IMR-90 (cell line): Measurements from ENCODE around the gene RAPGEF1. TPM values are rescaled to one million over a fixed set of nuclear protein-coding genes. Genes with fewer than 3 reads are reported as not detected.

Experiments
- ATAC-seq: fragments of 200-7000 bp; cut with Tn5 transposase; 2 replicates; pipeline ENCODE4 v1.9.1; 2020; ENCODE audit warnings: low read depth, mild to moderate bottlenecking, moderate library complexity
- BruUV-seq: library from RNA; stranded (reverse); fragments of 400-500 nt; replicated peaks from 2 replicates; lab custom pipeline; 2021; lab: Mats Ljungman, UMichigan
- CTCF ChIA-PET: fragments of 300-600 bp; formaldehyde crosslinking; extraction: SDS; loops from one replicate; lab custom pipeline; 2021; ENCODE audit warnings: antibody characterized with exemption; lab: Yijun Ruan, JAX
- POLR2A ChIA-PET: fragments of 300-600 bp; sonication (Branson Sonifier 250); formaldehyde crosslinking; loops from one replicate; lab custom pipeline; 2022; ENCODE audit warnings: antibody characterized with exemption; ENCODE audit not compliant: unreplicated experiment; lab: Charles Lee
- DNase-seq: peaks from one replicate; pipeline ENCODE4 v3.0.0; 2013
- H2AFZ ChIP-seq: replicated peaks from 2 replicates; pipeline ENCODE3; 2013; ENCODE audit warnings: low read length, mild to moderate bottlenecking; ENCODE audit not compliant: poor library complexity
- H2AK5ac ChIP-seq: 2 replicates; pipeline ENCODE4 v1.6.1; 2013; ENCODE audit warnings: low read depth, low read length, inconsistent platforms
- H2AK9ac ChIP-seq: replicated peaks from 2 replicates; pipeline ENCODE3; 2013; ENCODE audit warnings: mild to moderate bottlenecking, low read depth, low read length, moderate library complexity; ENCODE audit not compliant: poor library complexity
- H2BK120ac ChIP-seq: 2 replicates; pipeline ENCODE4 v1.6.1; 2013; ENCODE audit warnings: low read depth, low read length, inconsistent platforms
- H2BK15ac ChIP-seq: 3 replicates; pipeline ENCODE4 v1.6.1; 2013; ENCODE audit warnings: low read depth, low read length, inconsistent platforms
- H2BK20ac ChIP-seq: 2 replicates; pipeline ENCODE4 v1.6.1; 2013; ENCODE audit warnings: low read depth, mild to moderate bottlenecking, inconsistent platforms, low read length, moderate library complexity
- H2BK5ac ChIP-seq: 2 replicates; pipeline ENCODE4 v1.6.1; 2013; ENCODE audit warnings: mild to moderate bottlenecking, low read depth, low read length, inconsistent platforms; ENCODE audit not compliant: poor library complexity, severe bottlenecking
- H3K14ac ChIP-seq: replicated peaks from 2 replicates; pipeline ENCODE4 v1.6.1; 2013; ENCODE audit warnings: low read depth, low read length, inconsistent platforms
- H3K18ac ChIP-seq: 2 replicates; pipeline ENCODE4 v1.6.1; 2013; ENCODE audit warnings: low read depth, low read length, control low read depth
- H3K23ac ChIP-seq: 2 replicates; pipeline ENCODE4 v1.6.1; 2013; ENCODE audit warnings: low read depth, low read length, inconsistent platforms
- H3K27ac ChIP-seq: 2 replicates; pipeline ENCODE4 v1.5.1; 2013; ENCODE audit warnings: mild to moderate bottlenecking, control low read depth, low read length; ENCODE audit not compliant: insufficient read depth
- H3K27me3 ChIP-seq: 2 replicates; pipeline ENCODE4 v1.6.1; 2013; ENCODE audit warnings: low read length; ENCODE audit not compliant: control insufficient read depth, insufficient read depth
- H3K36me3 ChIP-seq: 2 replicates; pipeline ENCODE4 v1.6.1; 2013; ENCODE audit warnings: low read length, mixed read lengths; ENCODE audit not compliant: control insufficient read depth, insufficient read depth
- H3K4ac ChIP-seq: 2 replicates; pipeline ENCODE4 v1.6.1; 2013; ENCODE audit warnings: low read depth, low read length, inconsistent platforms
- H3K4me1 ChIP-seq: 2 replicates; pipeline ENCODE4 v1.6.1; 2013; ENCODE audit warnings: low read length, mixed read lengths; ENCODE audit not compliant: control insufficient read depth, insufficient read depth
- H3K4me2 ChIP-seq: 2 replicates; pipeline ENCODE4 v1.6.1; 2013; ENCODE audit warnings: low read depth, mild to moderate bottlenecking, control low read depth, low read length, moderate library complexity
- H3K4me3 ChIP-seq: 2 replicates; pipeline ENCODE4 v1.5.1; 2013; ENCODE audit warnings: low read depth, mild to moderate bottlenecking, control low read depth, low read length, moderate library complexity; ENCODE audit not compliant: insufficient read depth
- H3K56ac ChIP-seq: 2 replicates; pipeline ENCODE4 v1.6.1; 2013; ENCODE audit warnings: low read length, inconsistent platforms; ENCODE audit not compliant: insufficient read depth; ENCODE audit errors: extremely low read depth
- H3K79me1 ChIP-seq, 2 experiments: 2 replicates each; pipeline ENCODE4 v1.6.1; 2013; ENCODE audit warnings: low read length in 2 of 2, inconsistent platforms in 1 of 2, low read depth in 1 of 2
- H3K9ac ChIP-seq: 2 replicates; pipeline ENCODE4 v1.6.1; 2013; ENCODE audit warnings: low read depth, low read length, control low read depth
- H3K9me1 ChIP-seq: 2 replicates; pipeline ENCODE4 v1.6.1; 2013; ENCODE audit warnings: low read length, inconsistent platforms; ENCODE audit not compliant: insufficient read depth
- H3K9me3 ChIP-seq: 2 replicates; pipeline ENCODE4 v1.6.1; 2013; ENCODE audit warnings: low read length; ENCODE audit not compliant: control insufficient read depth, insufficient read depth
- H4K20me1 ChIP-seq: 2 replicates; pipeline ENCODE4 v1.6.1; 2013; ENCODE audit warnings: low read length, inconsistent platforms; ENCODE audit not compliant: insufficient read depth
- H4K5ac ChIP-seq: 2 replicates; pipeline ENCODE4 v1.6.1; 2013; ENCODE audit warnings: mild to moderate bottlenecking, low read depth, low read length, control low read depth
- H4K8ac ChIP-seq, 2 experiments: 2 replicates each; pipeline ENCODE4 v1.6.1; 2013; ENCODE audit warnings: low read depth in 2 of 2, low read length in 2 of 2, control low read depth in 1 of 2, inconsistent platforms in 1 of 2
- H4K91ac ChIP-seq: 2 replicates; pipeline ENCODE4 v1.6.1; 2013; ENCODE audit warnings: low read depth, low read length, inconsistent platforms; ENCODE audit not compliant: insufficient read depth
- BHLHE40 ChIP-seq: fragments of 150-350 bp; IDR thresholded peaks from 2 replicates; pipeline ENCODE4 v1.6.1; 2016; ENCODE audit warnings: mild to moderate bottlenecking, low read depth, low read length
- CEBPB ChIP-seq: IDR thresholded peaks from 2 replicates; pipeline ENCODE4 v1.6.1; 2012; ENCODE audit warnings: low read depth, low read length, improper control_type of control experiment
- CHD1 ChIP-seq: IDR thresholded peaks from 2 replicates; pipeline ENCODE4 v1.6.1; 2012; ENCODE audit warnings: low read depth, low read length, improper control_type of control experiment
- ELK1 ChIP-seq: fragments of 150-350 bp; IDR thresholded peaks from 2 replicates; pipeline ENCODE4 v1.6.1; 2016; ENCODE audit warnings: low read depth, mild to moderate bottlenecking, low read length, moderate library complexity, borderline replicate concordance
- FOS ChIP-seq: fragments of 150-350 bp; IDR thresholded peaks from 2 replicates; pipeline ENCODE4 v1.6.1; 2016; ENCODE audit warnings: low read depth, low read length
- POLR2A ChIP-seq: IDR thresholded peaks from 2 replicates; pipeline ENCODE4 v1.6.1; 2012; ENCODE audit warnings: mild to moderate bottlenecking, low read depth, low read length
- RCOR1 ChIP-seq: IDR thresholded peaks from 2 replicates; pipeline ENCODE4 v1.6.1; 2012; ENCODE audit warnings: mild to moderate bottlenecking, low read length, improper control_type of control experiment; ENCODE audit not compliant: insufficient replicate concordance
- RFX5 ChIP-seq: IDR thresholded peaks from 2 replicates; pipeline ENCODE4 v1.8.0; 2012; ENCODE audit warnings: low read depth, mild to moderate bottlenecking, low read length, moderate library complexity
- WGBS, 2 experiments: methylation state at CpG; one replicate each; pipeline versions ENCODE4 v1.1.5 to v1.1.7; 2013; ENCODE audit warnings: missing lambda C conversion rate in 2 of 2; ENCODE audit not compliant: insufficient read length in 1 of 2; ENCODE audit errors: extremely low coverage in 2 of 2; 5-methylcytosine and 5-hydroxymethylcytosine counted together
- dilution Hi-C: fragments of 300-500 bp; cut with HindIII; formaldehyde crosslinking; loops from one replicate; pipeline ENCODE4 v1.14.3; 2018; ENCODE audit warnings: low sequenced_read_pairs; ENCODE audit not compliant: unreplicated experiment
- in situ Hi-C: fragments of 300-500 bp; cut with MboI; formaldehyde crosslinking; loops from 3 replicates; pipeline ENCODE4 v1.14.3; 2019; ENCODE audit warnings: low sequenced_read_pairs, inconsistent platforms, mixed read lengths
- intact Hi-C: fragments of 100-400 bp; cut with micrococcal nuclease; formaldehyde crosslinking; loops from 2 replicates; pipeline ENCODE4 v1.10.0; 2022
- polyA plus RNA-seq, 3 experiments: library from polyadenylated mRNA; depleted of rRNA; stranded (reverse); fragments of >200 nt; gene quantifications; 2 replicates each; pipeline ENCODE4 v1.2.3, GENCODE V29; 2012; ENCODE audit warnings: low replicate concordance in 1 of 3
- total RNA-seq: library from RNA; depleted of rRNA; stranded (reverse); fragments of >200 nt; gene quantifications from 2 replicates; pipeline ENCODE4 v1.2.3, GENCODE V29; 2012

RAPGEF1 gene
- total and polyA plus RNA-seq, 2 of the 4 experiments (the other 2 are of a cell fraction) = 13.1 to 22.3 TPM

- intact Hi-C loops = no loop called here
- H2BK15ac ChIP-seq = no peak overlapping the region
- H3K56ac ChIP-seq = no peak overlapping the region
- 0 out of 2 replicates have a peak overlapping the region, but pooled peaks have one; percentile 16 for H2BK20ac ChIP-seq
- peaks cover 80% of the 10 kb centered on the region for H4K20me1 ChIP-seq
- 100% methylated on average over 1 of the region's 15 CpGs; no CpG with 5 or more reads in 1 of the 2 experiments for WGBS, 2 experiments
- no peak overlapping the region for H3K4me3 ChIP-seq
- no peak overlapping the region for H2BK5ac ChIP-seq
- H3K36me3 ChIP-seq = no peaks in the 10 kb centered on the region
- no peak overlapping the region for H3K4me2 ChIP-seq
- no peak overlapping the region for H3K27ac ChIP-seq
- H2BK120ac ChIP-seq = peak overlapping the region; percentile 31; the same call in 1 of the 2 replicates
- POLR2A ChIA-PET = no interaction called here
- dilution Hi-C loops = no loop called here
- no peak overlapping the region for H3K9ac ChIP-seq
- H4K91ac ChIP-seq = no peak overlapping the region; the same call in 1 of the 2 replicates
- no TSS peak for BruUV-seq
- H3K9me1 ChIP-seq = peaks cover 39% of the 10 kb centered on the region
- no peak for DNase-seq
- no peak overlapping the region for H4K5ac ChIP-seq
- no peak for ATAC-seq
- no peak overlapping the region for H2AFZ ChIP-seq
- in situ Hi-C loops = no loop called here
- H3K4ac ChIP-seq = peak overlapping the region; percentile 38
- peak overlapping the region; percentile 16; the same call in 1 of the 2 replicates for H3K23ac ChIP-seq
- H2AK5ac ChIP-seq = peak overlapping the region; percentile 46
- CTCF ChIA-PET = no interaction called here
- H2AK9ac ChIP-seq = peak overlapping the region; percentile 88
- no peak overlapping the region for H3K18ac ChIP-seq
- H3K14ac ChIP-seq = peak overlapping the region; percentile 29; the same call in 1 of the 2 replicates
- no peak for TF ChIP-seq BHLHE40
- TF ChIP-seq CHD1 = no peak
- no peak for TF ChIP-seq RCOR1
- TF ChIP-seq ELK1 = no peak
- TF ChIP-seq RFX5 = no peak
- TF ChIP-seq CEBPB = no peak
- TF ChIP-seq FOS = no peak
- no peak for TF ChIP-seq POLR2A
- peaks cover 40% of the 10 kb centered on the region for H3K4me1 ChIP-seq
- H4K8ac ChIP-seq = peak overlapping the region in 1 of 2 experiments; percentile 14; a peak in 1 of 4 replicates
- H3K27me3 ChIP-seq = no peaks in the 10 kb centered on the region
- no peaks in the 10 kb centered on the region for H3K9me3 ChIP-seq
- peaks cover 37 to 81% of the 10 kb centered on the region in 2 experiments for H3K79me1 ChIP-seq
Observed at GRCh38 chr9:131735238-131736128, 4.4 kb downstream of the RAPGEF1 start.
